ENCODE data around the gene ZNF487. TPM values are rescaled to one million over a fixed set of nuclear protein-coding genes. Genes with fewer than 3 reads are reported as not detected.

The ZNF487 gene
- total RNA-seq, 2 donors from 2014 or later = 2.5 to 2.9 TPM

GRCh38 chr10:43398939-43399319 lies 38.0 kb upstream of the ZNF487 start:
- Mint-ChIP-seq H3K27me3 (no peaks in the 10 kb centered on the region), H3K36me3 (ENCODE audit: low read depth) (peaks cover 99% of the 10 kb centered on the region), H3K27ac (peak overlapping the region; percentile 89), H3K4me3 (peak overlapping the region; percentile 98), H3K9me3 (no peaks in the 10 kb centered on the region), H3K4me1 (peaks cover 52% of the 10 kb centered on the region)
- ATAC-seq (replicated peaks) = no peak

GRCh38 chr10:43399320-43400310 lies 37.3 kb upstream of the ZNF487 start:
- Mint-ChIP-seq H3K9me3 (no peaks in the 10 kb centered on the region), H3K36me3 (ENCODE audit: low read depth) (peaks cover 99% of the 10 kb centered on the region), H3K4me1 (peaks cover 53% of the 10 kb centered on the region), H3K4me3 (peak overlapping the region; percentile 98), H3K27ac (peak overlapping the region; percentile 84), H3K27me3 (no peaks in the 10 kb centered on the region)
- ATAC-seq (replicated peaks) = peak; percentile 64

- Mint-ChIP-seq H3K9me3 (no peaks in the 10 kb centered on the region), H3K4me3 (peak overlapping the region; percentile 98), H3K36me3 (ENCODE audit: low read depth) (peaks cover 99% of the 10 kb centered on the region), H3K27ac (peak overlapping the region; percentile 84), H3K27me3 (no peaks in the 10 kb centered on the region), H3K4me1 (peaks cover 47% of the 10 kb centered on the region)
- no peak for ATAC-seq (replicated peaks)
Observed at GRCh38 chr10:43401627-43402026, 35.3 kb upstream of the ZNF487 start.

GRCh38 chr10:43402176-43402575 lies 34.7 kb upstream of the ZNF487 start:
- Mint-ChIP-seq H3K27me3 (no peaks in the 10 kb centered on the region), H3K27ac (peak overlapping the region; percentile 84), H3K9me3 (no peaks in the 10 kb centered on the region), H3K4me1 (peaks cover 47% of the 10 kb centered on the region), H3K4me3 (peak overlapping the region; percentile 98), H3K36me3 (ENCODE audit: low read depth) (peaks cover 97% of the 10 kb centered on the region)
- no peak for ATAC-seq (replicated peaks)

GRCh38 chr10:43402880-43403452 lies 33.9 kb upstream of the ZNF487 start:
- H3K9me3 Mint-ChIP-seq = no peaks in the 10 kb centered on the region
- peak overlapping the region; percentile 98 for H3K4me3 Mint-ChIP-seq
- H3K4me1 Mint-ChIP-seq = peaks cover 47% of the 10 kb centered on the region
- peak overlapping the region; percentile 76 for H3K27ac Mint-ChIP-seq
- H3K36me3 Mint-ChIP-seq (ENCODE audit: low read depth) = peaks cover 97% of the 10 kb centered on the region
- no peak for ATAC-seq (replicated peaks)
- H3K27me3 Mint-ChIP-seq = no peaks in the 10 kb centered on the region

GRCh38 chr10:43403911-43404703 lies 32.8 kb upstream of the ZNF487 start:
- Mint-ChIP-seq H3K9me3 (no peaks in the 10 kb centered on the region), H3K27me3 (no peaks in the 10 kb centered on the region), H3K36me3 (ENCODE audit: low read depth) (peaks cover 97% of the 10 kb centered on the region), H3K27ac (peak overlapping the region; percentile 93), H3K4me1 (peaks cover 43% of the 10 kb centered on the region), H3K4me3 (peak overlapping the region; percentile 98)
- ATAC-seq (replicated peaks) = no peak

- Mint-ChIP-seq H3K27ac (peak overlapping the region; percentile 93), H3K4me1 (peaks cover 38% of the 10 kb centered on the region), H3K9me3 (no peaks in the 10 kb centered on the region), H3K36me3 (ENCODE audit: low read depth) (peaks cover 96% of the 10 kb centered on the region), H3K27me3 (no peaks in the 10 kb centered on the region), H3K4me3 (peak overlapping the region; percentile 98)
- no peak for ATAC-seq (replicated peaks)
Observed at GRCh38 chr10:43404704-43405084, 32.2 kb upstream of the ZNF487 start.

GRCh38 chr10:43407148-43407575 lies 29.7 kb upstream of the ZNF487 start:
- Mint-ChIP-seq H3K27me3 (no peaks in the 10 kb centered on the region), H3K4me1 (peaks cover 17% of the 10 kb centered on the region), H3K27ac (peak overlapping the region; percentile 98), H3K36me3 (ENCODE audit: low read depth) (peaks cover 71% of the 10 kb centered on the region), H3K9me3 (no peaks in the 10 kb centered on the region), H3K4me3 (peak overlapping the region; percentile 98)
- peak; percentile 11 for ATAC-seq (replicated peaks)

- no peaks in the 10 kb centered on the region for H3K27me3 Mint-ChIP-seq
- peak; percentile 55 for ATAC-seq (replicated peaks)
- no peaks in the 10 kb centered on the region for H3K9me3 Mint-ChIP-seq
- H3K4me3 Mint-ChIP-seq = peak overlapping the region; percentile 96
- H3K36me3 Mint-ChIP-seq (ENCODE audit: low read depth) = peaks cover 65% of the 10 kb centered on the region
- H3K4me1 Mint-ChIP-seq = peaks cover 13% of the 10 kb centered on the region
- peak overlapping the region; percentile 98 for H3K27ac Mint-ChIP-seq
Observed at GRCh38 chr10:43407576-43408330, 29.2 kb upstream of the ZNF487 start.

- peaks cover 59% of the 10 kb centered on the region for H3K36me3 Mint-ChIP-seq (ENCODE audit: low read depth)
- ATAC-seq (replicated peaks) = no peak
- peaks cover 8% of the 10 kb centered on the region for H3K4me1 Mint-ChIP-seq
- peak overlapping the region; percentile 98 for H3K27ac Mint-ChIP-seq
- no peaks in the 10 kb centered on the region for H3K27me3 Mint-ChIP-seq
- H3K4me3 Mint-ChIP-seq = peak overlapping the region; percentile 96
- no peaks in the 10 kb centered on the region for H3K9me3 Mint-ChIP-seq
Observed at GRCh38 chr10:43408331-43408709, 28.6 kb upstream of the ZNF487 start.

GRCh38 chr10:43408710-43409384 lies 28.1 kb upstream of the ZNF487 start, which contains the start of gene HNRNPF:
Gene HNRNPF, minus strand, starts transcription at chr10:43409186. Its CDS starts 21,302 bp downstream, at chr10:43387884.
- Mint-ChIP-seq H3K9me3 (no peaks in the 10 kb centered on the region), H3K4me1 (peaks cover 5% of the 10 kb centered on the region)

GRCh38 chr10:43409385-43410109 lies 27.4 kb upstream of the ZNF487 start:
- H3K27ac Mint-ChIP-seq = peak overlapping the region; percentile 98
- H3K4me3 Mint-ChIP-seq = peak overlapping the region; percentile 96
- peaks cover 4% of the 10 kb centered on the region for H3K4me1 Mint-ChIP-seq
- H3K9me3 Mint-ChIP-seq = no peaks in the 10 kb centered on the region
- H3K36me3 Mint-ChIP-seq (ENCODE audit: low read depth) = peaks cover 47% of the 10 kb centered on the region
- peak; percentile 30 for ATAC-seq (replicated peaks)
- H3K27me3 Mint-ChIP-seq = no peaks in the 10 kb centered on the region

More at GRCh38 chr10:43408710-43409384, 28.1 kb upstream of the ZNF487 start, which contains the start of gene HNRNPF:
- peaks cover 54% of the 10 kb centered on the region for H3K36me3 Mint-ChIP-seq (ENCODE audit: low read depth)
- ATAC-seq (replicated peaks) = peak; percentile 81
- peak within 1 kb of the TSS; percentile 96 for H3K4me3 Mint-ChIP-seq
- H3K27me3 Mint-ChIP-seq = no peaks in the 10 kb centered on the region
- peak within 1 kb of the TSS; percentile 98 for H3K27ac Mint-ChIP-seq

- Mint-ChIP-seq H3K4me3 (peak overlapping the region; percentile 96), H3K27me3 (no peaks in the 10 kb centered on the region), H3K36me3 (ENCODE audit: low read depth) (peaks cover 39% of the 10 kb centered on the region), H3K4me1 (no peaks in the 10 kb centered on the region), H3K9me3 (no peaks in the 10 kb centered on the region), H3K27ac (peak overlapping the region; percentile 98)
- no peak for ATAC-seq (replicated peaks)
Observed at GRCh38 chr10:43410345-43410744, 26.6 kb upstream of the ZNF487 start.

All from activated T-helper 17 cell treated with anti-CD3 and anti-CD28 coated beads, Interleukin-2, amount 50 U/mL, for 72 hours (primary cell).